GM12875 (cell line): ENCODE results near the gene PGBD4.

Source experiments
- H3K4me3 ChIP-seq: one replicate; pipeline ENCODE4 v1.5.1; 2011; ENCODE audit warnings: low read depth, low read length, control low read depth
- TF ChIP-seq, protein P1 (sequence below): IDR thresholded peaks from 2 replicates; pipeline ENCODE4 v1.5.1; 2011; ENCODE audit warnings: low read depth, mild to moderate bottlenecking, control low read depth, inconsistent platforms, low read length, moderate library complexity, borderline replicate concordance; ENCODE audit not compliant: insufficient read depth

PGBD4 gene

DNA sequence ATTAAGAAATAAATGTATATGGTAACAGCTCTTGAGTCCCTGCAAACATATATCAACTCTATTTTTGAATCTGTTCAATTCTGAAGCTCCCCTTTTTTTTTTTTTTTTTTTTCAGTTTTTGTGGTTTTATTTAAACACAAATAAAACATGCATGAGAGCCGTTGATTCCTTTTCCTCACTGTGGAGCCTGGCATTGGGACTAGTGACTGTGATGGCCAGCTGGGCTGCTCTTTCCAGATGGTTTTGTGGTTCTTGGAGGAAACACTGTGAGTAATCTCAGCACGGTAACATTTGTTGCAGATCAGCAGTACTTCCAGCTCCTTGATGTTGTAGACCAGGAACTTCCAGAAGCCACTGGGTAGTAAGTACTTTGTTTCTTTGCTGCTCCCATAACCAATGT is 16.1 kb upstream of the PGBD4 start:
- H3K4me3 ChIP-seq = no peak overlapping the region
- TF ChIP-seq, protein P1, sequence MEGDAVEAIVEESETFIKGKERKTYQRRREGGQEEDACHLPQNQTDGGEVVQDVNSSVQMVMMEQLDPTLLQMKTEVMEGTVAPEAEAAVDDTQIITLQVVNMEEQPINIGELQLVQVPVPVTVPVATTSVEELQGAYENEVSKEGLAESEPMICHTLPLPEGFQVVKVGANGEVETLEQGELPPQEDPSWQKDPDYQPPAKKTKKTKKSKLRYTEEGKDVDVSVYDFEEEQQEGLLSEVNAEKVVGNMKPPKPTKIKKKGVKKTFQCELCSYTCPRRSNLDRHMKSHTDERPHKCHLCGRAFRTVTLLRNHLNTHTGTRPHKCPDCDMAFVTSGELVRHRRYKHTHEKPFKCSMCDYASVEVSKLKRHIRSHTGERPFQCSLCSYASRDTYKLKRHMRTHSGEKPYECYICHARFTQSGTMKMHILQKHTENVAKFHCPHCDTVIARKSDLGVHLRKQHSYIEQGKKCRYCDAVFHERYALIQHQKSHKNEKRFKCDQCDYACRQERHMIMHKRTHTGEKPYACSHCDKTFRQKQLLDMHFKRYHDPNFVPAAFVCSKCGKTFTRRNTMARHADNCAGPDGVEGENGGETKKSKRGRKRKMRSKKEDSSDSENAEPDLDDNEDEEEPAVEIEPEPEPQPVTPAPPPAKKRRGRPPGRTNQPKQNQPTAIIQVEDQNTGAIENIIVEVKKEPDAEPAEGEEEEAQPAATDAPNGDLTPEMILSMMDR = no peak

DNA sequence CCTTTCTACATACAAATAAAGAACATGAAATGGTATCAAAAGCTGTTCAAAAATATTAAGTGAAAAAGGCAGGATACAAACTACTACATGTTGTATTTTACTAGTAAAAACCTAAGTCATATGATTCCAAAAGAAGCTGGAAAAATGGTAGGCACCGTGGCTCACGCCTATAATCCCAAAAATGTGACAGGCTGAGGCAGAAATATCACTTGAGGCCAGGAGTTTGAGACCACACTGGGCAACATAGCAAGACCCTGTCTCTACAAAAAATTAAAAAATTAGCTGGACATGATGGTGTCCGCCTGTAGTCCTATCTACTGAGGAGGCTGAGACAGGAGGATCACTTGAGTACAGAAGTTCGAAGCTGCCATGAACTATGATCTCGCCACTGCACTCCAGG is 2.0 kb upstream of the PGBD4 start:
- TF ChIP-seq, protein P1 = no peak
- no peak overlapping the region for H3K4me3 ChIP-seq

DNA sequence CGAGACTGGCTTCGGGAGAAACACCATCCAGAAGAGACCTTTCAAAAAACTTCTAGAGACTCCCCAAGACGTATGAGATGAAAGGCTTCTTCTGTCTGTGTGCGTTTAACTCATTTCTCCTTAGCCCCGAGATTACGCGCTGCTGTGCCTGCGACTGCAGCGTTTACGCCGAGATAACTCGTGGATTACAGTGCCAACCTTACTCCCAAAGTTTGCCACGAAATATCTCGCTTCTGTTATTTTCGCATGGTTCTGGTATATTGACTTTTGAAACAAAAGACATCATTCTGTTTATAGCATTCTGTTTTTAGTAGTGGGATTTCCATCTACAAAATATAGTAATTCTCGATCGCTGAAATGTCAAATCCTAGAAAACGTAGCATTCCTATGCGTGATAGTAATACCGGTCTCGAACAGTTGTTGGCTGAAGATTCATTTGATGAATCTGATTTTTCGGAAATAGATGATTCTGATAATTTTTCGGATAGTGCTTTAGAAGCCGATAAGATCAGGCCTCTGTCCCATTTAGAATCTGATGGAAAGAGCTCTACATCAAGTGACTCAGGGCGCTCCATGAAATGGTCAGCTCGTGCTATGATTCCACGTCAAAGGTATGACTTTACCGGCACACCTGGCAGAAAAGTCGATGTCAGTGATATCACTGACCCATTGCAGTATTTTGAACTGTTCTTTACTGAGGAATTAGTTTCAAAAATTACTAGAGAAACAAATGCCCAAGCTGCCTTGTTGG is 467 bp downstream of the PGBD4 start:
- peak overlapping the region; percentile 84 for H3K4me3 ChIP-seq
- TF ChIP-seq, protein P1 = no peak

DNA sequence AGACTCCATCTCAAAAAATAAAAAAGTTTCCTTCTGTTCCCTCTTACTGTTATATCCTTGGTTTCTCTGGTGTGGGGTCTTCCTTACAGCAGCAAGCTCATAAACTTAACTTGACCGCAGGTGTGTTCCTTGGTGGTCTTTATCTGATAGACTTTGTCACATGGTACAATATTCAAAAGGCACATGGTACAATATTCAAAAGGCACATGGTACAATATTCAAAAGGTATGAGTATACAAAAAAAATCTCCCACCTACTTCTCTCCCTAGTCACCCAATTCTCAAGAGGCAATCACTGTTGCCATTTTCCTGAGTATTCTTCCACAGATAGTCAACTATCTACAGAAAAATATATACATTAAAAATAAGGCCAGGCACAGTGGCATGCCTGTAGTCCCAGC is 4.5 kb downstream of the PGBD4 start:
- TF ChIP-seq, protein P1 = no peak
- H3K4me3 ChIP-seq = no peak overlapping the region

DNA sequence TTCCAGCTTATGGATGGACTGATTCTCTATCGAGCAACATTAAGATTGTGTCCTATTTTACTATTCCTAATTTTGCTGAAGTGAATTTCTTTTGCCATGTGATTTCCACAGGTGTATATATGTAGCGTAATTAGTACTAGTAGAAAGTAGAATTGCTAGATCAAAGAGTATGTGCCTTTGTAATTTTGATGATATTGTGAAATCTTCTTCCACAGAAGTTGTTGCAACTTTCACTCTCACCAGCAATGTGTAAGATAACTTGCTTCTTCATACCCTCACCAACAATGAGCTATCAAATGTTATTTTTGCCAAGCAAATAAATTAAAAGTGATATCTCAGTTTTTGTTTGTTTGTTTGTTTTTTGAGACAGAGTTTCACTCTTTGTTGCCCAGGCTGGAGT is 5.4 kb downstream of the PGBD4 start:
- no peak overlapping the region for H3K4me3 ChIP-seq
- TF ChIP-seq, protein P1 = no peak

DNA sequence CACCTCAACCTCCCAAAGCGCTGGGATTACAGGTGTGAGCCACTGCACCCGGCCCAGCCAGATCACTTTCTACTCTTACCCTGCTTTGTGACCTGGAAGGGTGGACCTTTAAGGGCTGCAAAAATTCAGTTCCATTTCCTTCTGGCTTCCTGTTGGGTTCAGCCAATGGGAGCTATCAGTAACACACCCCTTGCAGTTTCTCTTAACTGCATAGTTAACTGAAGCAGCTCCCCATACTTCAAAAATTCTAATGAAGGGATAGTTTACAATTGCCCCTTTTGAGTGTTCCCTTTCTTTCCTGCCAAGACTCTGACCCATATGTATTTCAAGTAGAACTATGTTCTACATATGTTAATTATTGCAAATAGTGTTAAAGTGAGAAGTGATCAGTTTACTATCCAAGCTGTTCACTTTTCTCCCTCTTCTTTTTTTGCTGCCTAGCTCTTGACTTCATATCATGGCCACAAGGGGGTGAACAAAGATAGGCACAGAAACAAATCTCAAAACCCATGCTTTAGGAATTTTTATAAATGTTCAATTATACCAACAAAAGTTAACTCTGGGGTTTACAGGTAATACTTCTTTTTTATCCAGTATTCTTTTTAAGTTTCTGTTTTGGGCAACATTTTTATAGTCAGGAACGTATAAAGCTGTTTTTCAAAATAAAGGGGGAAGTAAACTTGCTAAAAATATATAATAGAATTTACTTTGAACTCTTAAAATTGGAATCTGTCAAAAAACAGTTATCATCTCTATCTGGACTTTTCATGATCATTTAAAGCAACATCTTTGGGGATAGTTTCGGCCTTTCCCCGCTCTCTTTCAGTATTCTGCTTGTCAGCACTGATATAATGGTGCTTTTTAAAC is 8.1 kb downstream of the PGBD4 start:
- H3K4me3 ChIP-seq = no peak overlapping the region
- TF ChIP-seq, protein P1 = peak; percentile 43; the same call in 1 of the 2 replicates

DNA sequence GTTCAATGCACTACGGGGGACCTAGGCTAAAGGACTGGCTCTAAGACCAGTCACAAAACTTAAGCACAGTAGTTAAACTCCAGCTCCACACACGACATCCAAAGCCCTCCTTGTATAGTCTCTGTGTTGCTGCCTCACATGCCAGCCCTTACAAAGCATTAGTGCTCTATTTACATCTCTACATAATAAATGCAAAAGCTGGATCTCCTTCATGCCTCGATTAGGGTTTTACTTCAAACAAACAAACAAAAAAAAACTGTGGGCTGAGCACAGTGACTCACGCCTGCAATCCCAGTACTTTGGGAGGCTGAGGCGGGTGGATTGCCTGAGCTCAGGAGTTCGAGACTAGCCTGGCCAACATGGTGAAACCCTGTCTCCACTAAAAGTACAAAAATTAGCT is 9.6 kb downstream of the PGBD4 start:
- H3K4me3 ChIP-seq = no peak overlapping the region
- TF ChIP-seq, protein P1 = no peak
